ENCODE measurements around the gene ELMOD2.

The ELMOD2 gene

GRCh38 chr4:140579278-140579677 lies 55.3 kb downstream of the ELMOD2 start:
- no peak for DNase-seq (ENCODE audit: low read depth in 2 of 2, low spot score in 1 of 2)

GRCh38 chr4:140581078-140581477 lies 57.1 kb downstream of the ELMOD2 start:
- DNase-seq (ENCODE audit: low read depth in 2 of 2, low spot score in 1 of 2), result no peak

- no peak for DNase-seq (ENCODE audit: low read depth in 2 of 2, low spot score in 1 of 2)
These were observed 60.5 kb downstream of the ELMOD2 start for GRCh38 chr4:140584439-140584838.

- no peak for DNase-seq (ENCODE audit: low read depth in 2 of 2, low spot score in 1 of 2)
These were observed 71.1 kb downstream of the ELMOD2 start for GRCh38 chr4:140595065-140595464.

GRCh38 chr4:140600408-140600807 lies 76.4 kb downstream of the ELMOD2 start:
- no peak for DNase-seq (ENCODE audit: low read depth in 2 of 2, low spot score in 1 of 2)

- no peak for DNase-seq (ENCODE audit: low read depth in 2 of 2, low spot score in 1 of 2)
These were observed 78.7 kb downstream of the ELMOD2 start for GRCh38 chr4:140602714-140603113.

GRCh38 chr4:140603286-140603685 lies 79.3 kb downstream of the ELMOD2 start:
- no peak for DNase-seq (ENCODE audit: low read depth in 2 of 2, low spot score in 1 of 2)

All from stimulated activated CD8-positive, alpha-beta memory T cell treated with anti-CD3 and anti-CD28 coated beads, Interleukin-4, amount 100 ng/mL, for 1 hour (primary cell).